Muscle of back (tissue), 13 donors: ENCODE data around the gene AP2A1. TPM values are rescaled to one million over a fixed set of nuclear protein-coding genes. Genes with fewer than 3 reads are reported as not detected.
A peak's percentile ranks its signal among the peaks of the same experiment; 100 is the strongest.
"Not testable (repeated sequence)": the region's sequence is repeated elsewhere in the genome, so short reads cannot be mapped to it uniquely, and the experiment has no call there.

Source experiments
- DNase-seq, 3 donors: peaks; one replicate each; pipeline versions ENCODE4 v3.0.0 to v3.0.0-alpha.2; 2013
- long read RNA-seq, 9 donors: transcript quantifications; one replicate each; lab custom pipeline, GENCODE V29; 2026
- polyA plus RNA-seq, 10 donors: library from polyadenylated mRNA; unstranded; fragments of 120-200 nt; gene quantifications; one replicate each; pipeline ENCODE4 v1.2.1, GENCODE V29; 2013; ENCODE audit not compliant: insufficient read length in 10 of 10

Gene AP2A1
- 10 to 100 TPM; 47.9 to 61.1 (median 54.5) TPM for polyA plus RNA-seq
- long read RNA-seq, donor 1, transcript AP2A1-201 (23 exons, 3,388 nt): minor isoform, 7 of 23 reads
- long read RNA-seq, donor 1, transcript AP2A1-208 (1 exons, 2,238 nt): major isoform, 10 of 23 reads
- long read RNA-seq, donor 1, partial matches to known transcripts: 5 of 23 reads
- long read RNA-seq, donor 1, other reads (novel, unspliced or antisense): 0 of 23 reads
- long read RNA-seq, donor 2, transcript AP2A1-208 (1 exons, 2,238 nt): major isoform, 9 of 15 reads
- long read RNA-seq, donor 2, partial matches to known transcripts: 0 of 15 reads
- long read RNA-seq, donor 2, other reads (novel, unspliced or antisense): 0 of 15 reads
- long read RNA-seq, donor 3, partial matches to known transcripts: 0 of 1 reads
- long read RNA-seq, donor 3, other reads (novel, unspliced or antisense): 0 of 1 reads
- long read RNA-seq, donor 4, transcript AP2A1-208 (1 exons, 2,238 nt): major isoform, 7 of 11 reads
- long read RNA-seq, donor 4, partial matches to known transcripts: 0 of 11 reads
- long read RNA-seq, donor 4, other reads (novel, unspliced or antisense): 0 of 11 reads
- long read RNA-seq, donor 5, partial matches to known transcripts: 21 of 26 reads
- long read RNA-seq, donor 5, other reads (novel, unspliced or antisense): 0 of 26 reads
- long read RNA-seq, donor 6, transcript AP2A1-201 (23 exons, 3,388 nt): minor isoform, 8 of 28 reads
- long read RNA-seq, donor 6, transcript AP2A1-208 (1 exons, 2,238 nt): major isoform, 11 of 28 reads
- long read RNA-seq, donor 6, partial matches to known transcripts: 5 of 28 reads
- long read RNA-seq, donor 6, other reads (novel, unspliced or antisense): 0 of 28 reads
- long read RNA-seq, donor 7, transcript AP2A1-201 (23 exons, 3,388 nt): major isoform, 6 of 41 reads
- long read RNA-seq, donor 7, transcript AP2A1-208 (1 exons, 2,238 nt): major isoform, 6 of 41 reads
- long read RNA-seq, donor 7, partial matches to known transcripts: 22 of 41 reads
- long read RNA-seq, donor 7, other reads (novel, unspliced or antisense): 7 of 41 reads
- long read RNA-seq, donor 8, transcript AP2A1-208 (1 exons, 2,238 nt): major isoform, 15 of 24 reads
- long read RNA-seq, donor 8, partial matches to known transcripts: 6 of 24 reads
- long read RNA-seq, donor 8, other reads (novel, unspliced or antisense): 0 of 24 reads
- long read RNA-seq, donor 9: 0 reads

- DNase-seq: no peak
These were observed at the start of gene AP2A1 for GRCh38 chr19:49766930-49767299. TSS of gene AP2A1 (plus strand) at chr19:49767001. CDS start at chr19:49767134, 133 bp downstream.

GRCh38 chr19:49718511-49718910, 48.3 kb upstream of the AP2A1 start:
- peak in 2 of 3 donors; percentile 11 to 51 for DNase-seq

- no peak for DNase-seq
These were observed 47.8 kb upstream of the AP2A1 start for GRCh38 chr19:49718991-49719390.

- not testable (repeated sequence) for DNase-seq
These were observed 47.4 kb upstream of the AP2A1 start for GRCh38 chr19:49719420-49719819.

GRCh38 chr19:49727217-49728030, 39.4 kb upstream of the AP2A1 start:
- peak in 2 of 3 donors; percentile 23 to 65 for DNase-seq

GRCh38 chr19:49730166-49730565, 36.6 kb upstream of the AP2A1 start:
- no peak for DNase-seq

GRCh38 chr19:49738268-49738667, 28.5 kb upstream of the AP2A1 start:
- no peak for DNase-seq

GRCh38 chr19:49739098-49739497, 27.7 kb upstream of the AP2A1 start:
- DNase-seq: no peak

GRCh38 chr19:49739933-49740332, 26.9 kb upstream of the AP2A1 start:
- no peak for DNase-seq

- DNase-seq: no peak
These were observed 25.5 kb upstream of the AP2A1 start for GRCh38 chr19:49741210-49741844.

- no peak for DNase-seq
These were observed 21.8 kb upstream of the AP2A1 start for GRCh38 chr19:49744946-49745381.

GRCh38 chr19:49746206-49746958, 20.4 kb upstream of the AP2A1 start:
- DNase-seq: peak in 2 of 3 donors; percentile 35 to 59

- no peak for DNase-seq
These were observed 17.6 kb upstream of the AP2A1 start for GRCh38 chr19:49749055-49749716.

GRCh38 chr19:49749771-49750170, 17.0 kb upstream of the AP2A1 start:
- no peak for DNase-seq

GRCh38 chr19:49752701-49753100, 14.1 kb upstream of the AP2A1 start:
- DNase-seq: no peak

- DNase-seq: no peak
These were observed 10.8 kb upstream of the AP2A1 start for GRCh38 chr19:49755956-49756355.

GRCh38 chr19:49758292-49758691, 8.5 kb upstream of the AP2A1 start:
- peak in 1 of 3 donors; percentile 52 for DNase-seq

GRCh38 chr19:49761249-49761624, 5.6 kb upstream of the AP2A1 start:
- DNase-seq: no peak

- peak; percentile 30 to 67 (median 51) for DNase-seq
These were observed 5.0 kb upstream of the AP2A1 start for GRCh38 chr19:49761625-49762311.
